HG02943 (cell line): ENCODE data around the gene GRM5.

Experiments used
- ATAC-seq: cut with Tn5 transposase; IDR thresholded peaks from one replicate; pipeline ENCODE4 v1.9.1; 2021; ENCODE audit warnings: mild to moderate bottlenecking, low read depth, moderate library complexity; ENCODE audit not compliant: unreplicated experiment

The GRM5 gene

GRCh38 chr11:88629496-88629895, 436.3 kb downstream of the GRM5 start:
- ATAC-seq = no peak

GRCh38 chr11:88626216-88626615, 439.6 kb downstream of the GRM5 start:
- ATAC-seq = no peak

- ATAC-seq = no peak
Measured at GRCh38 chr11:88623531-88623930, 442.3 kb downstream of the GRM5 start.

GRCh38 chr11:88620568-88621130, 445.1 kb downstream of the GRM5 start:
- no peak for ATAC-seq

- ATAC-seq = no peak
Measured at GRCh38 chr11:88619656-88620385, 446.0 kb downstream of the GRM5 start.

- ATAC-seq = no peak
Measured at GRCh38 chr11:88619071-88619425, 446.7 kb downstream of the GRM5 start.

GRCh38 chr11:88618327-88619070, 447.3 kb downstream of the GRM5 start:
- ATAC-seq = no peak

GRCh38 chr11:88617226-88617625, 448.6 kb downstream of the GRM5 start:
- ATAC-seq = no peak

GRCh38 chr11:88604260-88604659, 461.5 kb downstream of the GRM5 start:
- no peak for ATAC-seq

- no peak for ATAC-seq
Measured at GRCh38 chr11:88603091-88603867, 462.5 kb downstream of the GRM5 start.

- ATAC-seq = no peak
Measured at GRCh38 chr11:88597387-88597786, 468.4 kb downstream of the GRM5 start.

GRCh38 chr11:88596786-88597185, 469.0 kb downstream of the GRM5 start:
- ATAC-seq = no peak

GRCh38 chr11:88594274-88594950, 471.4 kb downstream of the GRM5 start:
- ATAC-seq = no peak

GRCh38 chr11:88590361-88590760, 475.4 kb downstream of the GRM5 start:
- ATAC-seq = no peak

GRCh38 chr11:88583251-88583650, 482.5 kb downstream of the GRM5 start:
- no peak for ATAC-seq

- ATAC-seq = no peak
Measured at GRCh38 chr11:88579466-88579865, 486.3 kb downstream of the GRM5 start.

GRCh38 chr11:88576741-88577140, 489.0 kb downstream of the GRM5 start:
- no peak for ATAC-seq

GRCh38 chr11:88575916-88576315, 489.9 kb downstream of the GRM5 start:
- no peak for ATAC-seq

GRCh38 chr11:88569342-88569741, 496.4 kb downstream of the GRM5 start:
- no peak for ATAC-seq

- no peak for ATAC-seq
Measured at GRCh38 chr11:88555829-88556202, 510.0 kb downstream of the GRM5 start.
